ENCODE results near the gene CCND2. TPM values are rescaled to one million over a fixed set of nuclear protein-coding genes. Genes with fewer than 3 reads are reported as not detected.

Gene CCND2
- total RNA-seq, 1 experiment from 2014 or later, result not detected

GRCh38 chr12:4297617-4298016 is 24.1 kb downstream of the CCND2 start:
- Histone ChIP-seq H3K27me3 (ENCODE audit: low read length) (peaks cover 76% of the 10 kb centered on the region), H4K20me1 (ENCODE audit: low read length) (no peaks in the 10 kb centered on the region), H3F3A (ENCODE audit: low read length, unreplicated experiment) (no peaks in the 10 kb centered on the region), H3K9me2 (replicated peaks; ENCODE audit: low read length) (no peaks in the 10 kb centered on the region), H3K79me2 (ENCODE audit: low read length) (no peaks in the 10 kb centered on the region), H2AFZ (ENCODE audit: low read length) (no peak overlapping the region), H3K27ac (ENCODE audit: low read length) (no peak overlapping the region), H3K4me1 (ENCODE audit: insufficient read depth, low read length) (no peaks in the 10 kb centered on the region), H3K9me3 (ENCODE audit: low read length) (no peaks in the 10 kb centered on the region), H3K4me2 (ENCODE audit: low read length) (no peak overlapping the region), H3K36me3 (ENCODE audit: low read depth, low read length) (no peaks in the 10 kb centered on the region), H3K9ac (ENCODE audit: low read length) (no peak overlapping the region), H3K4me3 (ENCODE audit: low read length) (no peak overlapping the region)
- CTCF ChIA-PET, result no interaction called here
- DNase-seq, result no peak
- BruUV-seq (replicated peaks), result no TSS peak
- intact Hi-C loops (cut with micrococcal nuclease), result no loop called here
- TF ChIP-seq EZH2phosphoT487 (IDR thresholded peaks at IDR 0.05; ENCODE audit: borderline replicate concordance, low read length) (no peak), CTCF (conservative IDR thresholded peaks at IDR 0.05; ENCODE audit: low read depth, low read length) (no peak), EZH2 (IDR thresholded peaks at IDR 0.05; ENCODE audit: low read length, unreplicated experiment) (no peak)
- POLR2A ChIA-PET (ENCODE audit: unreplicated experiment), result no interaction called here
- ATAC-seq, result no peak

- ATAC-seq, result no peak
These were observed 27.3 kb downstream of the CCND2 start for GRCh38 chr12:4300883-4301282.

More at GRCh38 chr12:4300883-4301282, 27.3 kb downstream of the CCND2 start:
- ChIA-PET CTCF (no interaction called here), POLR2A (ENCODE audit: unreplicated experiment) (no interaction called here)
- H3K9me2 ChIP-seq (replicated peaks; ENCODE audit: low read length), result no peaks in the 10 kb centered on the region
- H3K9ac ChIP-seq (ENCODE audit: low read length), result no peak overlapping the region
- TF ChIP-seq EZH2phosphoT487 (IDR thresholded peaks at IDR 0.05; ENCODE audit: borderline replicate concordance, low read length) (no peak), EZH2 (IDR thresholded peaks at IDR 0.05; ENCODE audit: low read length, unreplicated experiment) (no peak), CTCF (conservative IDR thresholded peaks at IDR 0.05; ENCODE audit: low read depth, low read length) (no peak)
- H3K79me2 ChIP-seq (ENCODE audit: low read length), result no peaks in the 10 kb centered on the region
- no peaks in the 10 kb centered on the region for H3K36me3 ChIP-seq (ENCODE audit: low read depth, low read length)
- no peaks in the 10 kb centered on the region for H3K9me3 ChIP-seq (ENCODE audit: low read length)
- no peaks in the 10 kb centered on the region for H3F3A ChIP-seq (ENCODE audit: low read length, unreplicated experiment)
- H3K4me1 ChIP-seq (ENCODE audit: insufficient read depth, low read length), result no peaks in the 10 kb centered on the region
- no peak overlapping the region for H3K4me3 ChIP-seq (ENCODE audit: low read length)
- H3K4me2 ChIP-seq (ENCODE audit: low read length), result no peak overlapping the region
- no peak overlapping the region for H3K27ac ChIP-seq (ENCODE audit: low read length)
- no peaks in the 10 kb centered on the region for H4K20me1 ChIP-seq (ENCODE audit: low read length)
- DNase-seq, result no peak
- peaks cover 79% of the 10 kb centered on the region for H3K27me3 ChIP-seq (ENCODE audit: low read length)
- intact Hi-C loops (cut with micrococcal nuclease), result no loop called here
- no peak overlapping the region for H2AFZ ChIP-seq (ENCODE audit: low read length)
- BruUV-seq (replicated peaks), result no TSS peak
